Stimulated activated CD4-positive, alpha-beta T cell treated with anti-CD3 and anti-CD28 coated beads, Interleukin-1b, Interleukin-23, amount 100 ng/mL, for 1 hour (primary cell): ENCODE data around the gene CARD8.

Source experiments
- DNase-seq, 2 donors: peaks; one replicate each; pipeline ENCODE4 v3.0.0-alpha.2; 2020; ENCODE audit warnings: low read depth in 2 of 2

Gene CARD8

GRCh38 chr19:48210005-48210404 is 45.7 kb downstream of the CARD8 start:
- DNase-seq, result no peak

DNA sequence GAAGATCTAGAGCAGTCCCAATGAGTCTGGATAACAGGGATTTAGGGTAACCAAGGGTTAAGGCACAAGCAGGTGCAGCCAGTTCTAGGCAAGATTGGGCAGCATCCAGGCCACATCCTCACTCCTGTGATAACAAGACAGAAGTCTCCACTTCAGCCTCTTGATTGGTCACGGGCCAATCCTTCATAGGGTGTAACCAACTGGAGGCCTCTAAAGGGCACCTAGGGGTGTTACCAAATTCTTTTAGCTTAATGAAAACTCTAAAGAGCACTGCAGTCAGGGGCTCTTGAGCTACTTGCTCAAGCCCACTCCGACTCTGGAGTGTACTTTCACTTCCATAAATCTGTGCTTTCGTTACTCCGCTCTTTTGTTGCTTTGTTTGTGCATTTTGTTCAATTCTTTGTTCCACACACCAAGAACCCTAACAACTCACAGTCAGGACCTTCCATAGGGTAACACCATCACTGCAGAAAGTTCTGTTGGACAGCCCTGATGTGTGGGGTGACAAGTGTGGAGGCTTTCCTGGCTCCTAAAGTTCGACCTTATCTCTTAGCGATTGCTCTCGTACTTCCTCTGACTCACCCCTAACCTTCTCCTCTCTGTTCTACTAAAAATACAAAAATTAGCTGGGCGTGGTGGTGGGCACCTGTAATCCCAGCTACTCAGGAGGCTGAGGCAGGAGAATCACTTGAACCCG is 49.2 kb downstream of the CARD8 start:
- DNase-seq, result no peak

GRCh38 chr19:48203794-48204628 is 51.7 kb downstream of the CARD8 start:
- peak; percentile 70 to 78 for DNase-seq

GRCh38 chr19:48203222-48203793 is 52.4 kb downstream of the CARD8 start:
- DNase-seq, result no peak

GRCh38 chr19:48196933-48197665 is 58.6 kb downstream of the CARD8 start:
- no peak for DNase-seq

- no peak for DNase-seq
These were observed 59.4 kb downstream of the CARD8 start for GRCh38 chr19:48196321-48196763.

DNA sequence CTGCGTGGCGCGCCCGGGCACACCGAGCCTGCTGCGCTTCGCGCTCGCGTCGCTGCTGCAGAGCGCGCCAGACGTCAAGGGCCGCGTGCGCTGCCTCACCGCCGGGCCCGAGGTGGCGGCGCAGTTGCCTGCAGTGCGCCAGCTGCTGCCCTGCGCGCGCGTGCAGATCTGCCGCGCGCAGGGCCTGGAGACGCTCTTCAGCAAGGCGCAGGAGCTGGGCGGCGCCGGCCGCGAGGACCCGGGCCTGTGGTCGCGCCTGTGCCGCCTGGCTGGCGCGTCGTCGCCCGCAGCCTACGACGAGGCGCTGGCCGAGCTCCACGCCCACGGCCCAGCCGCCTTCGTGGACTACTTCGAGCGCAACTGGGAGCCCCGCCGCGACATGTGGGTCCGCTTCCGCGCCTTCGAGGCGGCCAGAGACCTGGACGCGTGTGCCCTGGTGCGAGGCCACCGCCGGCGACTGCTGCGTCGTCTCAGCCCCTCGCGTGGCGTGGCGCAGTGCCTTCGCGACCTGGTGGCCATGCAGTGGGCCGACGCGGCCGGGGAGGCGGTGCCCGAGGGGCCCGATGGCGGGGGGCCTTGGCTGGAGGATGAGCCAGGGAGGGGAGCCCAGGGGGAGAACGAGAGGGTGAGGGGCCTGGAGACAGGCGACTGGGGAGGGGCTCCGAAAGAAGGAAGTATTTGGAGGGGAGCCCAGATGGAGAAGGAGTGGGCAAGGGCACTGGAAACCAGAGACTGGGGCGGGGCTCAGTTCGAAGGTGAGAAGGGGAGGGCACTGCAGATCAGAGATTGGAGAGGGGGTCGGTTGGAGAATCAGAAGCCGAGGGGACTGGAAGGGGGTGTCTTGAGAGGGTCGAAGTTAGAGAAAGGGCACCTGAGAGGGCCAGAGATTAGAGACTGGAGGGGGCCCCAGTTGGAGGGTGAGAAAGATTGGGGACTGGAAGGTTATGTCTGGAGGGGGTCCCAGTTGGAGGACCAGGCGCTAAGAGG is 60.6 kb downstream of the CARD8 start:
- no peak for DNase-seq

DNA sequence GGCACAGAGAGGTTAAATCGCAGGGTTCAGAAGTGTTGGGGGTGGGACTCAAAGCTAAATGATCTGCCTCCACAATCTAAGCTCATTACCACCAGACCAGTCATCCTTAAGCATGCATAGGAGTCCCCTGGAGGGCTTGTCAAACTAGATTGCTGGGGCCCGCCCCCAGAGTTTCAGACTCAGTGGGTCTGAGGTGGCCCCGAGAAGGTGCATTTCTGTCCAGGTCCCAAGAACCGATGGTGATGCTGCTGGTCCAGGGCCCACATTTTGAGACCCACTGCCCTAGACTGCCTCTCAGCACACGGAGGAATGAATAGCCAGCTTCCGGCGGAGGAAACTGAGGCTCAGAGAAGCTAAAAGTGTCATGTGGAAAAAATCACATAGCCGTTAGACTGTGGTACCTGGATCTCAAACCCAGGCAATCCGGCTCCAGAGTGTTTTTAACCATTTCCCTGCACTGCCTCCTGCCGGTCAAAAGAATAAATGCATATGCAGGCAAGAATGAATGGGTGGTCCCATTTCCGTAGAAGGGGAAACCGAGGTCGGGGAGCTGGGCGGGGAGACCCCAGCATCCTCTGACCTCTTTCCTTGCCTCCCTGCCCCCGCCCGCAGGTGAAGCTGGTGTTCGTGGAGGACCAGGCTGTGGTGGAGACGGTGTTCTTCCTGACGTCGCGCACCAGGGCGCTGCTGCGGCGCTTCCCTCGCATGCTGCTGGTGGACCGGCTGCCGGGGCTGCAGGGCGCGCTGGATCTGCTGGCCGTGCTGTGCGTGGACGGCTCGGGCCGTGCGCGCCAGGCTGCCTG is 61.5 kb downstream of the CARD8 start:
- no peak for DNase-seq

- DNase-seq, result no peak
These were observed 63.0 kb downstream of the CARD8 start for GRCh38 chr19:48192750-48193149.

DNA sequence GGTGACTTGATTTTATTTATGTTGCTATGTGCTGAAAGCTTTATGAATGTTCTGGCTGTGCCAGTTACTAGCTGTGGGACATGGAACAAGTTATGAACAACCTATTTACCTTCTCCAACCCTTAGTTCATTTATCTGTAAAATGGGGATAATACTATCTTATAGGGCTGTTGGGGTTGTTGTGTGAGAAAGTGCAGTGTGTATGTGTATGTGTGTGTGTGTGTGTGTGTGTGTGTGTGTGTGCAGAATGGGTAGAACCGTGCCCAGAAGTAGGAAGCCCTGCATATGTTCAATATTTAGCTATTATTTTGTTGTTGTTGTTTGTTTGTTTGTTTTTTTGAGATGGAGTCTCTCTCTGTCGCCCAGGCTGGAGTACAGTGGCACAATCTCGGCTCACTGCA is 64.8 kb downstream of the CARD8 start:
- DNase-seq, result no peak

DNA sequence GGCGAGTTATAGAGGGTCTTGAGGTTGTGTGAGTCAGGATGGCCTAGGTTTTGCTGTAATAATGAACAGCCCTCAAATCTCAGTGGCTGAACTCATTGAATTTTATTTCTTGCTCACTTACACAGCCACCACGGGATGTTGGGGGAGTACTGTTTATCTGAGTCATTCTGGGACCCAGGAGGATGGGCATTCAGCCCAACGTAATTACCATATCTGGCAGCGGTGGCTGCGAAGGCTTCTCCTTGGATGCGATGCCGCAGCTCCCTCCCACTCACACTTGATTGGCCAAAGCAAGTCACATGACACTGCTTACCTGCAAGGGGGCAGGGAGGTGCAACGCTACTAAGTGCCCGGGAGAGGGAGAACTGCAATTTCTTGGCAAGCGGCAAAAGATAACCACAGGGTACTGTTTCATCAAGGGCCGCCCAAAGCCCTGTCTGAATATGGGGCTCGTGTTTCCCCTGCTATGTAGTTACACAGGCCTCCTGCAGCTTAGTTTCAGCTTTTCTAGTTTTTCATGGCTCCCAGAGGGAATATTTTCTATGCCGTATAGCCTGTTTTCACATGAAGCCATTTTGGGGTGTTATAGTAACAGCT is 65.3 kb downstream of the CARD8 start:
- DNase-seq, result peak in 1 of 2 donors; percentile 37

- no peak for DNase-seq
These were observed 69.1 kb downstream of the CARD8 start for GRCh38 chr19:48186541-48186991.

GRCh38 chr19:48186015-48186414 is 69.7 kb downstream of the CARD8 start:
- DNase-seq, result no peak

DNA sequence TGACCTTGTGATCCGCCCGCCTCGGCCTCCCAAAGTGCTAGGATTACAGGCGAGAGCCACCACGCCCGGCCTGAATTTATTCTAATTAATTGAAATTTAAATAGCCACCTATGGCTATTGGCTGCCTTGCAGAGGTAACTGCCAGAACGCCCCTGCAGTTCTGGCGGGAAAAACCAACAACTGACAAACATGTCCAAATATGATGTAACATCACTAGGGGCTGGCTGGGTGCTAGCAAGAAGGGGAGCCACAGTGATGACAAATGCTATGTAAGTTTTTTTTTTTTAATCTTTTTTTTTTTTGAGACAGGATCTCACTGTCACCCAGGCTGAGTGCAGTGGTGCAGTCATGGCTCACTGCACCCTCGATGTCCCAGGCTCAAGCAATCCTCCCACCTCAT is 72.4 kb downstream of the CARD8 start:
- DNase-seq, result no peak

DNA sequence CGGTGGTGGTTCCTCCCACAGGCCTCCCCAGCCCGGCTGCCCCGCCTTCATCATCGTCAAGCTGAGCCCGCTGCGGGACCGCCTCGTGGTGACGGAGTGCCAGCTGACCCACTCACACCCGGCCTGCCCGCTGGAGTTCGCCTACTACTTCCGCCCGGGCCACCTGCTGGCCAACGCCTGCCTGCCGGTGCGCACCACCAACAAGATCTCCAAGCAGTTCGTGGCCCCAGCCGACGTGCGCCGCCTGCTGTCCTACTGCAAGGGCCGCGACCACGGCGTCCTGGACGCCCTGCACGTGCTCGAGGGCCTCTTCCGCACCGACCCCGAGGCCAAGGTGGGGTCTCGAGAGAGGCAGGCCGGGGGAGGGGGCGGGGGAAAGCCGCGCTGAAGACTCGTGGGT is 73.3 kb downstream of the CARD8 start:
- DNase-seq, result no peak

GRCh38 chr19:48181505-48181904 is 74.2 kb downstream of the CARD8 start:
- no peak for DNase-seq

- no peak for DNase-seq
These were observed 79.5 kb downstream of the CARD8 start for GRCh38 chr19:48176226-48176625.

DNA sequence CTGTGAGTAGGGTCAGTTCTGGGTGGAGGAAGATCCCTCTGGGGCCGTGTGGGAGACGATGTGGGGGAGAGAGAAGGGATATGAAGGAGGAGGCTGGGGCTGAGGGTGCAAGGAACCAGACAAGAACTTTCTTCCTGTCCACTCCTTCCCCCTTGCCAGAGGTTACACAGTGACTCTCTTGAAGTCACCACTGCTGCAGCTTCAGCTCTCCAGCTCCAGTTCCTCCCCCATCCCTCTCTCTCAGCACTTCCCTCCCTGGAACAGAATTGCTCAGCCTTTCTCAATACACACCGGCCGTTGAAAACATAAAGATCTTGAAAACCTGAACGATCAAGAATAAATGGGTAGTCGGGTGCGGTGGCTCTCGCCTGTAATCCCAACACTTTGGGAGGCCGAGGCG is 80.1 kb downstream of the CARD8 start:
- no peak for DNase-seq

- DNase-seq, result no peak
These were observed 81.2 kb downstream of the CARD8 start for GRCh38 chr19:48174445-48175030.
